H9 (cell line): ENCODE data around the gene PTPN23. TPM values are rescaled to one million over a fixed set of nuclear protein-coding genes. Genes with fewer than 3 reads are reported as not detected.

Experiments
- DNase-seq: peaks from one replicate; pipeline ENCODE4 v3.0.0-alpha.2; 2017
- H2AFZ ChIP-seq: one replicate; pipeline ENCODE4 v1.6.1; 2013; ENCODE audit warnings: mild to moderate bottlenecking, low read length, control low read depth, moderate library complexity
- H2AK5ac ChIP-seq: 2 replicates; pipeline ENCODE4 v1.6.1; 2013; ENCODE audit warnings: low read length, control low read depth, mixed read lengths; ENCODE audit not compliant: insufficient read length
- H2BK120ac ChIP-seq: one replicate; pipeline ENCODE4 v1.6.1; 2013; ENCODE audit warnings: low read depth, mild to moderate bottlenecking, low read length, control low read depth, inconsistent platforms; ENCODE audit not compliant: poor library complexity, severe bottlenecking
- H2BK12ac ChIP-seq: 2 replicates; pipeline ENCODE4 v1.6.1; 2013; ENCODE audit warnings: low read length, control low read depth, mixed read lengths, low read depth; ENCODE audit not compliant: insufficient read length
- H2BK15ac ChIP-seq: 2 replicates; pipeline ENCODE4 v1.6.1; 2013; ENCODE audit warnings: low read depth, low read length, control low read depth
- H2BK20ac ChIP-seq: one replicate; pipeline ENCODE4 v1.6.1; 2013; ENCODE audit warnings: low read depth, mild to moderate bottlenecking, low read length, control low read depth, inconsistent platforms; ENCODE audit not compliant: poor library complexity, severe bottlenecking
- H2BK5ac ChIP-seq: 2 replicates; pipeline ENCODE4 v1.6.1; 2013; ENCODE audit warnings: low read length, control low read depth, mixed read lengths; ENCODE audit not compliant: insufficient read length
- H3K14ac ChIP-seq: 2 replicates; pipeline ENCODE4 v1.6.1; 2013; ENCODE audit warnings: low read length, control low read depth; ENCODE audit not compliant: insufficient read depth
- H3K18ac ChIP-seq: 2 replicates; pipeline ENCODE4 v1.6.1; 2013; ENCODE audit warnings: low read depth, mild to moderate bottlenecking, mixed read lengths, low read length, control low read depth; ENCODE audit not compliant: insufficient read length
- H3K23ac ChIP-seq: 2 replicates; pipeline ENCODE4 v1.6.1; 2013; ENCODE audit warnings: low read length, control low read depth, mixed read lengths, low read depth; ENCODE audit not compliant: insufficient read length
- H3K23me2 ChIP-seq: 2 replicates; pipeline ENCODE4 v1.6.1; 2013; ENCODE audit warnings: low read depth, mild to moderate bottlenecking, mixed read lengths, low read length, control low read depth; ENCODE audit not compliant: insufficient read length, poor library complexity, severe bottlenecking
- H3K27ac ChIP-seq: 2 replicates; pipeline ENCODE4 v1.5.1; 2013; ENCODE audit warnings: low read length, control low read depth, mixed read lengths, low read depth; ENCODE audit not compliant: insufficient read length
- H3K27me3 ChIP-seq: 2 replicates; pipeline ENCODE4 v1.6.1; 2013; ENCODE audit warnings: low read length, control low read depth, inconsistent platforms; ENCODE audit not compliant: insufficient read depth
- H3K4ac ChIP-seq: 2 replicates; pipeline ENCODE4 v1.6.1; 2013; ENCODE audit warnings: low read depth, mild to moderate bottlenecking, control low read depth, inconsistent platforms, low read length, moderate library complexity
- H3K4me1 ChIP-seq: 2 replicates; pipeline ENCODE4 v1.6.1; 2013; ENCODE audit warnings: low read length, control low read depth, inconsistent platforms; ENCODE audit not compliant: insufficient read depth
- H3K4me2 ChIP-seq: 2 replicates; pipeline ENCODE4 v1.6.1; 2013; ENCODE audit warnings: low read length, control low read depth, mixed read lengths; ENCODE audit not compliant: insufficient read length, insufficient read depth
- H3K56ac ChIP-seq: 2 replicates; pipeline ENCODE4 v1.6.1; 2013; ENCODE audit warnings: low read depth, mild to moderate bottlenecking, mixed read lengths, low read length, control low read depth; ENCODE audit not compliant: insufficient read length
- H3K79me1 ChIP-seq: 2 replicates; pipeline ENCODE4 v1.6.1; 2013; ENCODE audit warnings: low read depth, mild to moderate bottlenecking, moderate library complexity, low read length, control low read depth, inconsistent platforms; ENCODE audit not compliant: insufficient read depth, poor library complexity, severe bottlenecking
- H3K79me2 ChIP-seq: 2 replicates; pipeline ENCODE4 v1.6.1; 2013; ENCODE audit warnings: low read length, control low read depth, inconsistent platforms; ENCODE audit not compliant: insufficient read depth
- H3K9ac ChIP-seq: 2 replicates; pipeline ENCODE4 v1.6.1; 2013; ENCODE audit warnings: low read length, control low read depth, mixed read lengths; ENCODE audit not compliant: insufficient read length; ENCODE audit errors: extremely low read depth
- H3K9me3 ChIP-seq: one replicate; pipeline ENCODE4 v1.6.1; 2013; ENCODE audit warnings: low read depth, low read length, inconsistent platforms; ENCODE audit not compliant: control insufficient read depth
- H3T11ph ChIP-seq: one replicate; pipeline ENCODE4 v1.6.1; 2013; ENCODE audit warnings: mild to moderate bottlenecking, low read length, control low read depth, inconsistent platforms
- H4K20me1 ChIP-seq: one replicate; pipeline ENCODE4 v1.6.1; 2013; ENCODE audit not compliant: control insufficient read depth, insufficient read length, insufficient read depth
- H4K5ac ChIP-seq: 2 replicates; pipeline ENCODE4 v1.6.1; 2013; ENCODE audit warnings: low read depth, mild to moderate bottlenecking, mixed read lengths, low read length, control low read depth; ENCODE audit not compliant: insufficient read length
- H4K8ac ChIP-seq: replicated peaks from 2 replicates; pipeline ENCODE4 v1.6.1; 2013; ENCODE audit warnings: low read length, control low read depth, mixed read lengths, low read depth; ENCODE audit not compliant: insufficient read length
- H4K91ac ChIP-seq: 2 replicates; pipeline ENCODE4 v1.6.1; 2013; ENCODE audit warnings: low read depth, mild to moderate bottlenecking, moderate library complexity, mixed read lengths, low read length, control low read depth; ENCODE audit not compliant: insufficient read length
- H3K27ac Mint-ChIP-seq, 3 experiments: 2 replicates in 2 of 3; 3 replicates in 1 of 3; pipeline ENCODE4 v1.8.0; 2020 to 2021; ENCODE audit warnings: mixed read lengths in 3 of 3, mild to moderate bottlenecking in 1 of 3, moderate library complexity in 1 of 3
- H3K27me3 Mint-ChIP-seq: 2 replicates; pipeline ENCODE4 v1.8.0; 2021; ENCODE audit warnings: low read depth, mild to moderate bottlenecking, moderate library complexity, mixed read lengths
- H3K36me3 Mint-ChIP-seq, 3 experiments: 2 replicates in 2 of 3; 3 replicates in 1 of 3; pipeline ENCODE4 v1.8.0; 2020 to 2021; ENCODE audit warnings: low read depth in 3 of 3, mixed read lengths in 3 of 3; ENCODE audit not compliant: insufficient read depth in 1 of 3
- H3K4me1 Mint-ChIP-seq, 2 experiments: 2 replicates each; pipeline ENCODE4 v1.8.0; 2020; ENCODE audit warnings: mixed read lengths in 2 of 2
- H3K4me3 Mint-ChIP-seq, 2 experiments: 2 replicates in 1 of 2; 3 replicates in 1 of 2; pipeline ENCODE4 v1.8.0; 2020 to 2021; ENCODE audit warnings: mild to moderate bottlenecking in 2 of 2, mixed read lengths in 2 of 2, moderate library complexity in 1 of 2
- H3K9me3 Mint-ChIP-seq, 2 experiments: 2 replicates in 1 of 2; 3 replicates in 1 of 2; pipeline ENCODE4 v1.8.0; 2020; ENCODE audit warnings: mild to moderate bottlenecking in 2 of 2, mixed read lengths in 2 of 2, moderate library complexity in 1 of 2
- CTCF ChIP-seq: fragments of 200-600 bp; sonication (generic); conservative IDR thresholded peaks from 3 replicates; pipeline ENCODE4 v1.8.0; 2021; ENCODE audit warnings: antibody characterized with exemption, mild to moderate bottlenecking
- whole genome bisulfite sequencing: extraction: QIAGEN DNeasy Blood & Tissue Kit; methylation state at CpG from one replicate; pipeline ENCODE4 v1.1.7; 2013; ENCODE audit warnings: missing lambda C conversion rate, low lambda C conversion rate, mixed read lengths; ENCODE audit not compliant: insufficient read length; ENCODE audit errors: extremely low coverage; 5-methylcytosine and 5-hydroxymethylcytosine counted together
- total RNA-seq: library from RNA; stranded (reverse); gene quantifications from 2 replicates; pipeline ENCODE4 v1.2.1, GENCODE V29; 2021

PTPN23 gene
- total RNA-seq, 1 experiment from 2014 or later = 42.2 TPM

GRCh38 chr3:47399016-47399415, 18.2 kb downstream of the PTPN23 start:
- H3K4me1 ChIP-seq = peaks cover 3% of the 10 kb centered on the region; the same call in 1 of the 2 replicates
- no peak overlapping the region for H3K4me2 ChIP-seq
- H2BK20ac ChIP-seq = no peak overlapping the region
- no peaks in the 10 kb centered on the region for H3K27me3 ChIP-seq
- H4K8ac ChIP-seq = no peak overlapping the region
- H3K27me3 Mint-ChIP-seq = no peaks in the 10 kb centered on the region
- no peak overlapping the region for H3K4me3 Mint-ChIP-seq
- no peaks in the 10 kb centered on the region; the same call in 1 of the 2 replicates for H3K79me2 ChIP-seq
- H3K36me3 Mint-ChIP-seq = peaks cover 6 to 31% (median 16%) of the 10 kb centered on the region in 3 experiments; a peak in 6 of 7 replicates
- no peaks in the 10 kb centered on the region for H3K23me2 ChIP-seq
- H3K27ac ChIP-seq = no peak overlapping the region
- H3K4ac ChIP-seq = no peak overlapping the region
- WGBS = no CpG with 5 or more reads among the region's 1 CpG
- H3K9ac ChIP-seq = no peak overlapping the region
- no peaks in the 10 kb centered on the region for H3K9me3 ChIP-seq
- H3K18ac ChIP-seq = no peak overlapping the region
- H3K4me1 Mint-ChIP-seq = peaks cover 9% of the 10 kb centered on the region in 2 experiments
- no peak overlapping the region for H2AFZ ChIP-seq
- peak overlapping the region; percentile 28 to 59 (median 48); a peak in 3 of 7 replicates for H3K27ac Mint-ChIP-seq
- no peaks in the 10 kb centered on the region for H3K9me3 Mint-ChIP-seq
- H2BK15ac ChIP-seq = no peak overlapping the region
- no peak overlapping the region for H3T11ph ChIP-seq
- H4K5ac ChIP-seq = no peak overlapping the region
- no peaks in the 10 kb centered on the region for H3K79me1 ChIP-seq
- no peak overlapping the region for H2BK120ac ChIP-seq
- H3K56ac ChIP-seq = no peak overlapping the region
- H4K91ac ChIP-seq = no peak overlapping the region
- no peak for DNase-seq
- no peak overlapping the region for H3K23ac ChIP-seq
- no peaks in the 10 kb centered on the region for H4K20me1 ChIP-seq
- no peak overlapping the region for H2AK5ac ChIP-seq
- H2BK5ac ChIP-seq = no peak overlapping the region
- H2BK12ac ChIP-seq = no peak overlapping the region
- no peak for TF ChIP-seq CTCF
- H3K14ac ChIP-seq = no peak overlapping the region
